ENCODE results near the gene SMCO4. TPM values are rescaled to one million over a fixed set of nuclear protein-coding genes. Genes with fewer than 3 reads are reported as not detected.
"Not testable (repeated sequence)": the region's sequence is repeated elsewhere in the genome, so short reads cannot be mapped to it uniquely, and the experiment has no call there.

SMCO4 gene
- total and polyA plus RNA-seq, 2 of the 8 experiments (the other 6 are each of a cell fraction or from before 2014, with no cell fraction given) = 33.2 to 53.9 TPM

DNA sequence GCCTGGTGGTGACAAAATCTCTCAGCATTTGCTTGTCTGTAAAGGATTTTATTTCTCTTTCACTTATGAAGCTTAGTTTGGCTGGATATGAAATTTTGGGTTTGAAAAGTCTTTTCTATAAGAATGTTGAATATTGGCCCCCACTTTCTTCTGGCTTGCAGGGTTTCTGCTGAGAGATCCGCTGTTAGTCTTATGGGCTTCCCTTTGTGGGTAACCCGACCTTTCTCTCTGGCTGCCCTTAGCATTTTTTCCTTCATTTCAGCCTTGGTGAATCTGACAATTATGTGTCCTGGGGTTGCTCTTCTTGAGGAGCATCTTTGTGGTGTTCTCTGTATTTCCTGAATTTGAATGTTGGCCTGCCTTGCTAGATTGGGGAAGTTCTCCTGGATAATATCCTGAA is 100.0 kb downstream of the SMCO4 start:
- FAIRE-seq; H2BK12ac ChIP-seq (ENCODE audit: low read depth, low read length); H3K9me3 ChIP-seq (ENCODE audit: insufficient read depth in 2 of 2, low read depth in 1 of 2, low read length in 1 of 2); H3K27me3 ChIP-seq (replicated peaks in 1 of 4; ENCODE audit: control insufficient read depth in 3 of 4, extremely low read depth in 1 of 4, insufficient read depth in 3 of 4, low read length in 3 of 4); H3K23me2 ChIP-seq (ENCODE audit: low read depth, low read length); H3K18ac ChIP-seq (ENCODE audit: extremely low read depth, low read length); H3K56ac ChIP-seq (replicated peaks; ENCODE audit: insufficient read length, low read depth, low read length); H2AFZ ChIP-seq (ENCODE audit: low read length); H3K23ac ChIP-seq (ENCODE audit: insufficient read length); H4K20me1 ChIP-seq (replicated peaks in 1 of 2; ENCODE audit: control insufficient read depth in 1 of 2, insufficient read depth in 2 of 2, low read length in 2 of 2); H2BK15ac ChIP-seq (ENCODE audit: low read length); H3K14ac ChIP-seq (ENCODE audit: insufficient read length); H2BK120ac ChIP-seq (replicated peaks; ENCODE audit: low read depth, low read length); H4K8ac ChIP-seq (ENCODE audit: extremely low read depth, insufficient read depth, low read length); POLR2A ChIA-PET (ENCODE audit: partially characterized antibody); H3K27ac ChIP-seq (ENCODE audit: low read depth, low read length); H3K4me2 ChIP-seq (ENCODE audit: insufficient read depth in 1 of 2, low read depth in 2 of 2, low read length in 2 of 2); H2AK5ac ChIP-seq (ENCODE audit: low read depth, low read length); H3K4me1 ChIP-seq (replicated peaks in 1 of 4; ENCODE audit: control insufficient read depth in 3 of 4, insufficient read depth in 4 of 4, low read length in 3 of 4); H2BK20ac ChIP-seq (ENCODE audit: low read length); H3K4ac ChIP-seq (replicated peaks; ENCODE audit: insufficient read length, low read depth, low read length); H4K91ac ChIP-seq (replicated peaks; ENCODE audit: insufficient read length, low read length); DNase-seq (ENCODE audit: low read depth in 1 of 2, low spot score in 2 of 2); H3K9ac ChIP-seq (replicated peaks in 1 of 4; ENCODE audit: extremely low read depth in 1 of 4, low read depth in 3 of 4, low read length in 3 of 4); H4K5ac ChIP-seq (ENCODE audit: insufficient read length, low read depth, low read length); H3K79me1 ChIP-seq (ENCODE audit: low read depth, low read length); H3K36me3 ChIP-seq (ENCODE audit: control insufficient read depth in 2 of 4, insufficient read depth in 4 of 4, low read length in 3 of 4); H3K4me3 ChIP-seq (ENCODE audit: extremely low read depth in 1 of 4, insufficient read depth in 2 of 4, low read depth in 3 of 4, low read length in 4 of 4); H2BK5ac ChIP-seq (ENCODE audit: low read depth, low read length); H3K79me2 ChIP-seq (ENCODE audit: control insufficient read depth in 1 of 2, insufficient read depth in 2 of 2, low read length in 2 of 2): not testable (repeated sequence)
- 73% methylated on average over 2 of the region's 2 CpGs; no CpG with 5 or more reads in 1 of the 2 experiments for WGBS, 2 experiments (ENCODE audit: extremely low coverage in 1 of 2, insufficient coverage in 1 of 2, insufficient read length in 1 of 2, insufficient replicate concordance in 2 of 2, low coverage in 1 of 2, low lambda C conversion rate in 2 of 2, missing lambda C conversion rate in 1 of 2)
- CTCF ChIA-PET (ENCODE audit: partially characterized antibody) = interaction anchor here (1.3 kb wide), 1 partner anchor 161 kb away, joined by 3 read pairs; no protein-coding TSS in a partner anchor
